Activated CD4-positive, alpha-beta memory T cell treated with anti-CD3 and anti-CD28 coated beads for 36 hours (primary cell): ENCODE measurements around the gene TBC1D9. TPM values are rescaled to one million over a fixed set of nuclear protein-coding genes. Genes with fewer than 3 reads are reported as not detected.

ENCODE experiments used
- CTCF ChIA-PET: fragments of 350-600 bp; sonication (Branson Sonifier 250); formaldehyde crosslinking; loops from one replicate; lab custom pipeline; 2021; ENCODE audit warnings: antibody characterized with exemption, inconsistent platforms; lab: Charles Lee
- POLR2A ChIA-PET: fragments of 350-600 bp; sonication (Branson Sonifier 250); formaldehyde crosslinking; loops from one replicate; lab custom pipeline; 2021; ENCODE audit warnings: antibody characterized with exemption; lab: Charles Lee
- DNase-seq: peaks from one replicate; pipeline ENCODE4 v3.0.0-alpha.2; 2020
- H3K27ac Mint-ChIP-seq: one replicate; pipeline ENCODE4 v1.8.0; 2021; ENCODE audit warnings: mixed read lengths
- H3K27me3 Mint-ChIP-seq: one replicate; pipeline ENCODE4 v1.8.0; 2021; ENCODE audit warnings: mixed read lengths
- H3K36me3 Mint-ChIP-seq: one replicate; pipeline ENCODE4 v1.8.0; 2021; ENCODE audit warnings: mixed read lengths
- H3K4me1 Mint-ChIP-seq: one replicate; pipeline ENCODE4 v1.8.0; 2021; ENCODE audit warnings: low read depth, mixed read lengths
- H3K4me3 Mint-ChIP-seq: one replicate; pipeline ENCODE4 v1.8.0; 2021; ENCODE audit warnings: mild to moderate bottlenecking, mixed read lengths
- H3K9me3 Mint-ChIP-seq: one replicate; pipeline ENCODE4 v1.8.0; 2021; ENCODE audit warnings: mixed read lengths
- intact Hi-C: fragments of 100-400 bp; cut with micrococcal nuclease; formaldehyde crosslinking; loops from one replicate; pipeline ENCODE4 v1.15.1; 2023
- total RNA-seq, 2 experiments: library from RNA; stranded (reverse); gene quantifications; one replicate each; pipeline ENCODE4 v1.2.3, GENCODE V29; 2021

The TBC1D9 gene
- total RNA-seq, 2 experiments from 2014 or later = 0.05 TPM; not detected in 1

- CTCF ChIA-PET = no interaction called here
- Mint-ChIP-seq H3K27ac (no peak overlapping the region), H3K27me3 (peaks cover 2% of the 10 kb centered on the region), H3K36me3 (no peaks in the 10 kb centered on the region), H3K4me3 (no peak overlapping the region), H3K4me1 (peaks cover 4% of the 10 kb centered on the region), H3K9me3 (no peaks in the 10 kb centered on the region)
- no peak for DNase-seq
- POLR2A ChIA-PET = no interaction called here
- intact Hi-C loops = no loop called here
Measured at GRCh38 chr4:140710908-140711622, 45.1 kb downstream of the TBC1D9 start.

- intact Hi-C loops = no loop called here
- no peaks in the 10 kb centered on the region for H3K9me3 Mint-ChIP-seq
Measured at GRCh38 chr4:140707325-140707724, 48.9 kb downstream of the TBC1D9 start.

GRCh38 chr4:140706665-140707064, 49.5 kb downstream of the TBC1D9 start:
- no peaks in the 10 kb centered on the region for H3K9me3 Mint-ChIP-seq

More at GRCh38 chr4:140707325-140707724, 48.9 kb downstream of the TBC1D9 start:
- Mint-ChIP-seq H3K27me3 (peaks cover 2% of the 10 kb centered on the region), H3K4me3 (no peak overlapping the region), H3K27ac (no peak overlapping the region), H3K36me3 (no peaks in the 10 kb centered on the region), H3K4me1 (peaks cover 4% of the 10 kb centered on the region)
- POLR2A ChIA-PET = no interaction called here
- CTCF ChIA-PET = no interaction called here
- no peak for DNase-seq

GRCh38 chr4:140706276-140706625, 49.9 kb downstream of the TBC1D9 start:
- no peak for DNase-seq
- ChIA-PET POLR2A (no interaction called here), CTCF (no interaction called here)
- Mint-ChIP-seq H3K4me3 (no peak overlapping the region), H3K27me3 (peaks cover 2% of the 10 kb centered on the region), H3K9me3 (no peaks in the 10 kb centered on the region), H3K4me1 (peaks cover 4% of the 10 kb centered on the region), H3K27ac (no peak overlapping the region), H3K36me3 (no peaks in the 10 kb centered on the region)
- intact Hi-C loops = no loop called here

More at GRCh38 chr4:140706665-140707064, 49.5 kb downstream of the TBC1D9 start:
- Mint-ChIP-seq H3K4me1 (peaks cover 4% of the 10 kb centered on the region), H3K27me3 (peaks cover 2% of the 10 kb centered on the region), H3K27ac (no peak overlapping the region), H3K36me3 (no peaks in the 10 kb centered on the region), H3K4me3 (no peak overlapping the region)
- intact Hi-C loops = no loop called here
- POLR2A ChIA-PET = no interaction called here
- DNase-seq = no peak
- CTCF ChIA-PET = no interaction called here

GRCh38 chr4:140705625-140706275, 50.4 kb downstream of the TBC1D9 start:
- CTCF ChIA-PET = no interaction called here
- peaks cover under 1% of the 10 kb centered on the region for H3K4me1 Mint-ChIP-seq
- no peak for DNase-seq
- H3K4me3 Mint-ChIP-seq = no peak overlapping the region
- H3K36me3 Mint-ChIP-seq = no peaks in the 10 kb centered on the region
- H3K27ac Mint-ChIP-seq = no peak overlapping the region
- POLR2A ChIA-PET = no interaction called here
- intact Hi-C loops = no loop called here
- no peaks in the 10 kb centered on the region for H3K9me3 Mint-ChIP-seq
- H3K27me3 Mint-ChIP-seq = peaks cover 2% of the 10 kb centered on the region

GRCh38 chr4:140704964-140705363, 51.2 kb downstream of the TBC1D9 start:
- no peak overlapping the region for H3K27ac Mint-ChIP-seq
- no peaks in the 10 kb centered on the region for H3K36me3 Mint-ChIP-seq
- no peaks in the 10 kb centered on the region for H3K9me3 Mint-ChIP-seq
- peaks cover 2% of the 10 kb centered on the region for H3K27me3 Mint-ChIP-seq
- intact Hi-C loops = no loop called here
- no peak for DNase-seq
- ChIA-PET CTCF (no interaction called here), POLR2A (no interaction called here)
- H3K4me3 Mint-ChIP-seq = no peak overlapping the region
- H3K4me1 Mint-ChIP-seq = no peaks in the 10 kb centered on the region

- no peaks in the 10 kb centered on the region for H3K9me3 Mint-ChIP-seq
- H3K27ac Mint-ChIP-seq = no peak overlapping the region
- H3K4me3 Mint-ChIP-seq = no peak overlapping the region
- no peaks in the 10 kb centered on the region for H3K36me3 Mint-ChIP-seq
- no peak for DNase-seq
- intact Hi-C loops = no loop called here
- H3K4me1 Mint-ChIP-seq = no peaks in the 10 kb centered on the region
- ChIA-PET CTCF (no interaction called here), POLR2A (no interaction called here)
- peaks cover 2% of the 10 kb centered on the region for H3K27me3 Mint-ChIP-seq
Measured at GRCh38 chr4:140704392-140704960, 51.7 kb downstream of the TBC1D9 start.

- Mint-ChIP-seq H3K27ac (no peak overlapping the region), H3K36me3 (no peaks in the 10 kb centered on the region), H3K9me3 (no peaks in the 10 kb centered on the region), H3K4me1 (no peaks in the 10 kb centered on the region), H3K27me3 (no peaks in the 10 kb centered on the region), H3K4me3 (no peak overlapping the region)
- intact Hi-C loops = no loop called here
- no peak for DNase-seq
- POLR2A ChIA-PET = no interaction called here
- CTCF ChIA-PET = no interaction called here
Measured at GRCh38 chr4:140703463-140703862, 52.7 kb downstream of the TBC1D9 start.

- Mint-ChIP-seq H3K4me1 (no peaks in the 10 kb centered on the region), H3K4me3 (no peak overlapping the region), H3K27me3 (no peaks in the 10 kb centered on the region), H3K36me3 (no peaks in the 10 kb centered on the region), H3K9me3 (no peaks in the 10 kb centered on the region), H3K27ac (no peak overlapping the region)
- CTCF ChIA-PET = no interaction called here
- POLR2A ChIA-PET = no interaction called here
- DNase-seq = no peak
- intact Hi-C loops = no loop called here
Measured at GRCh38 chr4:140702096-140702757, 54.0 kb downstream of the TBC1D9 start.

GRCh38 chr4:140701071-140701470, 55.1 kb downstream of the TBC1D9 start:
- DNase-seq = no peak
- no peak overlapping the region for H3K4me3 Mint-ChIP-seq
- no peaks in the 10 kb centered on the region for H3K4me1 Mint-ChIP-seq
- H3K36me3 Mint-ChIP-seq = no peaks in the 10 kb centered on the region
- H3K9me3 Mint-ChIP-seq = no peaks in the 10 kb centered on the region
- no peak overlapping the region for H3K27ac Mint-ChIP-seq
- no peaks in the 10 kb centered on the region for H3K27me3 Mint-ChIP-seq
- ChIA-PET CTCF (interaction anchor here (0.6 kb wide), 1 partner anchor 183 kb away, joined by 3 read pairs; no protein-coding TSS in a partner anchor), POLR2A (no interaction called here)
- intact Hi-C loops = no loop called here

GRCh38 chr4:140697709-140698560, 58.2 kb downstream of the TBC1D9 start:
- H3K4me3 Mint-ChIP-seq = no peak overlapping the region
- no peak for DNase-seq
- no peak overlapping the region for H3K27ac Mint-ChIP-seq
- H3K27me3 Mint-ChIP-seq = no peaks in the 10 kb centered on the region
- ChIA-PET POLR2A (no interaction called here), CTCF (no interaction called here)
- no peaks in the 10 kb centered on the region for H3K4me1 Mint-ChIP-seq
- H3K36me3 Mint-ChIP-seq = no peaks in the 10 kb centered on the region
- intact Hi-C loops = no loop called here
- H3K9me3 Mint-ChIP-seq = no peaks in the 10 kb centered on the region

GRCh38 chr4:140695483-140695882, 60.7 kb downstream of the TBC1D9 start:
- no peaks in the 10 kb centered on the region for H3K9me3 Mint-ChIP-seq
- intact Hi-C loops = no loop called here
- CTCF ChIA-PET = no interaction called here

More at GRCh38 chr4:140695483-140695882, 60.7 kb downstream of the TBC1D9 start:
- POLR2A ChIA-PET = no interaction called here
- Mint-ChIP-seq H3K4me1 (no peaks in the 10 kb centered on the region), H3K36me3 (no peaks in the 10 kb centered on the region), H3K27me3 (no peaks in the 10 kb centered on the region), H3K27ac (no peak overlapping the region), H3K4me3 (no peak overlapping the region)
- DNase-seq = no peak
